Epithelial cell of prostate (primary cell): ENCODE results near the gene RNU1-4.
"Not testable (repeated sequence)": the region's sequence is repeated elsewhere in the genome, so short reads cannot be mapped to it uniquely, and the experiment has no call there.

Source experiments
- DNase-seq: peaks from one replicate; pipeline ENCODE4 v3.0.0-alpha.2; 2011; ENCODE audit warnings: low read depth, low spot score
- H3K27ac ChIP-seq: fragments of 450-650 bp; 2 replicates; pipeline ENCODE4 v1.5.1; 2017; ENCODE audit warnings: mild to moderate bottlenecking

RNU1-4 gene

GRCh38 chr1:16707130-16708093 lies 32.9 kb upstream of the RNU1-4 start:
- not testable (repeated sequence) for H3K27ac ChIP-seq, DNase-seq

GRCh38 chr1:16708704-16709103 lies 31.6 kb upstream of the RNU1-4 start:
- DNase-seq, H3K27ac ChIP-seq: not testable (repeated sequence)

GRCh38 chr1:16709659-16710087 lies 30.6 kb upstream of the RNU1-4 start:
- DNase-seq, H3K27ac ChIP-seq: not testable (repeated sequence)

- DNase-seq, H3K27ac ChIP-seq: not testable (repeated sequence)
Observed at GRCh38 chr1:16710618-16711017, 29.7 kb upstream of the RNU1-4 start.

GRCh38 chr1:16712131-16712530 lies 28.2 kb upstream of the RNU1-4 start:
- H3K27ac ChIP-seq = not testable (repeated sequence)

GRCh38 chr1:16712582-16712981 lies 27.7 kb upstream of the RNU1-4 start:
- not testable (repeated sequence) for H3K27ac ChIP-seq, DNase-seq

More at GRCh38 chr1:16712131-16712530, 28.2 kb upstream of the RNU1-4 start:
- DNase-seq = not testable (repeated sequence)

- not testable (repeated sequence) for DNase-seq
Observed at GRCh38 chr1:16712984-16713383, 27.3 kb upstream of the RNU1-4 start.

GRCh38 chr1:16713480-16713879 lies 26.8 kb upstream of the RNU1-4 start:
- H3K27ac ChIP-seq, DNase-seq: not testable (repeated sequence)

More at GRCh38 chr1:16712984-16713383, 27.3 kb upstream of the RNU1-4 start:
- H3K27ac ChIP-seq = not testable (repeated sequence)

GRCh38 chr1:16716691-16717335 lies 23.5 kb upstream of the RNU1-4 start:
- DNase-seq = no peak
- H3K27ac ChIP-seq = no peak overlapping the region

- H3K27ac ChIP-seq = no peak overlapping the region
- DNase-seq = no peak
Observed at GRCh38 chr1:16717336-16718098, 22.8 kb upstream of the RNU1-4 start.

GRCh38 chr1:16718099-16718907 lies 22.0 kb upstream of the RNU1-4 start:
- not testable (repeated sequence) for H3K27ac ChIP-seq, DNase-seq

GRCh38 chr1:16718908-16719533 lies 21.3 kb upstream of the RNU1-4 start:
- DNase-seq = no peak
- H3K27ac ChIP-seq = no peak overlapping the region

GRCh38 chr1:16719571-16720350 lies 20.6 kb upstream of the RNU1-4 start:
- no peak for DNase-seq
- H3K27ac ChIP-seq = no peak overlapping the region

GRCh38 chr1:16720351-16721223 lies 19.7 kb upstream of the RNU1-4 start:
- no peak overlapping the region for H3K27ac ChIP-seq
- DNase-seq = no peak

- no peak for DNase-seq
Observed at GRCh38 chr1:16721871-16722641, 18.3 kb upstream of the RNU1-4 start.

GRCh38 chr1:16724718-16725438 lies 15.4 kb upstream of the RNU1-4 start:
- H3K27ac ChIP-seq = no peak overlapping the region
- DNase-seq = no peak

More at GRCh38 chr1:16721871-16722641, 18.3 kb upstream of the RNU1-4 start:
- H3K27ac ChIP-seq = no peak overlapping the region
